GM12878 (cell line): Measurements from ENCODE around the gene STK11. TPM values are rescaled to one million over a fixed set of nuclear protein-coding genes. Genes with fewer than 3 reads are reported as not detected.

Experiments used
- ATAC-seq: fragments of 200-7000 bp; cut with Tn5 transposase; 3 replicates; pipeline ENCODE4 v1.9.1; 2020; ENCODE audit warnings: mild to moderate bottlenecking, moderate library complexity
- BruUV-seq: library from RNA; stranded (reverse); fragments of 400-500 nt; replicated peaks from 2 replicates; lab custom pipeline; 2021; lab: Mats Ljungman, UMichigan
- CTCF ChIA-PET: fragments of 300-600 bp; sonication (Branson Sonifier 250); formaldehyde crosslinking; extraction: SDS; loops from one replicate; lab custom pipeline; 2021; ENCODE audit warnings: inconsistent platforms; lab: Yijun Ruan, JAX
- POLR2A ChIA-PET: fragments of 350-600 bp; formaldehyde crosslinking; extraction: SDS; loops from one replicate; lab custom pipeline; 2021; ENCODE audit warnings: inconsistent platforms; lab: Charles Lee
- RAD21 ChIA-PET: fragments of 300-600 bp; sonication (Branson Sonifier 250); formaldehyde crosslinking; loops from one replicate; lab custom pipeline; 2023; ENCODE audit warnings: antibody characterized with exemption; ENCODE audit not compliant: unreplicated experiment; lab: Charles Lee
- SMC1A ChIA-PET: fragments of 300-600 bp; sonication (Branson Sonifier 250); formaldehyde crosslinking; loops from one replicate; lab custom pipeline; 2023; ENCODE audit not compliant: unreplicated experiment, uncharacterized antibody; lab: Charles Lee
- DNase-seq: peaks from one replicate; pipeline ENCODE4 v3.0.0-alpha.2; 2011; ENCODE audit warnings: low read depth, low spot score
- FAIRE-seq: peaks from 3 replicates; lab custom pipeline; 2011; peaks lifted over from hg19 to GRCh38; lab: Jason Lieb, UNC
- H2AFZ ChIP-seq: 2 replicates; pipeline ENCODE4 v1.6.0; 2011; ENCODE audit warnings: low read depth, low read length, control low read depth; ENCODE audit not compliant: control insufficient read depth
- H3K27ac ChIP-seq: 2 replicates; pipeline ENCODE4 v1.5.1; 2011; ENCODE audit warnings: control low read depth; ENCODE audit not compliant: control insufficient read depth, insufficient read depth
- H3K27me3 ChIP-seq, 2 experiments: replicated peaks in 1 of 2; 2 replicates each; pipeline versions ENCODE4 v1.6.0 to v1.6.1; 2011; ENCODE audit warnings: low read length in 1 of 2; ENCODE audit not compliant: control insufficient read depth in 2 of 2, insufficient read depth in 2 of 2
- H3K36me3 ChIP-seq, 2 experiments: 2 replicates each; pipeline ENCODE4 v1.5.1; 2011; ENCODE audit warnings: low read length in 1 of 2; ENCODE audit not compliant: control insufficient read depth in 2 of 2, insufficient read depth in 2 of 2
- H3K4me1 ChIP-seq: 2 replicates; pipeline ENCODE4 v1.6.1; 2011; ENCODE audit warnings: mild to moderate bottlenecking, low read length, moderate library complexity, mixed read lengths; ENCODE audit not compliant: control insufficient read depth, insufficient read depth
- H3K4me2 ChIP-seq: 2 replicates; pipeline ENCODE4 v1.6.0; 2011; ENCODE audit warnings: control low read depth; ENCODE audit not compliant: control insufficient read depth, insufficient read depth
- H3K4me3 ChIP-seq: fragments of 200-600 bp; sonication (generic); 2 replicates; pipeline ENCODE4 v1.5.1; 2016
- H3K79me2 ChIP-seq: 2 replicates; pipeline ENCODE4 v1.6.0; 2011; ENCODE audit warnings: low read length; ENCODE audit not compliant: control insufficient read depth, insufficient read depth
- H3K9ac ChIP-seq: 2 replicates; pipeline ENCODE4 v1.8.0; 2011; ENCODE audit warnings: low read length, control low read depth, mixed read lengths; ENCODE audit not compliant: control insufficient read depth, insufficient read depth
- H3K9me3 ChIP-seq: replicated peaks from 3 replicates; pipeline ENCODE4 v1.5.1; 2011; ENCODE audit warnings: mild to moderate bottlenecking, low read length; ENCODE audit not compliant: control insufficient read depth, insufficient read depth
- H4K20me1 ChIP-seq: 2 replicates; pipeline ENCODE4 v1.6.0; 2011; ENCODE audit not compliant: control insufficient read depth, insufficient read depth
- JUNB ChIP-seq: IDR thresholded peaks from 2 replicates; pipeline ENCODE4 v1.6.1; 2016; ENCODE audit warnings: antibody characterized with exemption, mild to moderate bottlenecking
- POLR2A ChIP-seq: IDR thresholded peaks from 2 replicates; pipeline ENCODE4 v1.6.1; 2011; ENCODE audit warnings: low read depth, mild to moderate bottlenecking, low read length
- POLR2AphosphoS5 ChIP-seq: IDR thresholded peaks from 2 replicates; pipeline ENCODE4 v1.6.1; 2011; ENCODE audit warnings: mild to moderate bottlenecking, low read length, inconsistent platforms
- RCOR1 ChIP-seq: conservative IDR thresholded peaks from 2 replicates; pipeline ENCODE4 v1.6.1; 2012; ENCODE audit warnings: low read depth, low read length, improper control_type of control experiment
- WGBS: methylation state at CpG from one replicate; pipeline ENCODE4 v1.1.6; 2016; ENCODE audit warnings: low lambda C conversion rate; ENCODE audit not compliant: insufficient replicate concordance, insufficient coverage; ENCODE audit errors: missing lambda C conversion rate; 5-methylcytosine and 5-hydroxymethylcytosine counted together
- in situ Hi-C: fragments of 300-500 bp; cut with MboI; formaldehyde crosslinking; loops from 9 replicates; pipeline ENCODE4 v1.14.3; 2018; ENCODE audit warnings: mixed read lengths
- intact Hi-C: fragments of 100-400 bp; cut with micrococcal nuclease; formaldehyde crosslinking; loops from one replicate; pipeline ENCODE4 v1.14.2; 2022; ENCODE audit not compliant: unreplicated experiment
- polyA plus RNA-seq, 11 experiments: library from polyadenylated mRNA; depleted of rRNA in 4 of 11; unstranded in 6 of 11; stranded (reverse) in 5 of 11; fragments of >200 nt; fragmentation: Nextera tagmentation in 4 of 11; fragmentation: Illumina TruSeq in 1 of 11; extraction: Ambion mirVana in 4 of 11; extraction: Trizol in 1 of 11; gene quantifications; 1 replicate in 1 of 11; 2 replicates in 10 of 11; pipeline versions ENCODE4 v1.2.1 to v1.2.3, GENCODE V29; 2011 to 2016; ENCODE audit warnings: inconsistent platforms in 2 of 11, missing spikeins in 2 of 11, low read depth in 1 of 11
- total RNA-seq, 4 experiments: library from RNA; depleted of rRNA in 3 of 4; stranded (reverse); fragments of >200 nt in 3 of 4; fragmentation: Illumina TruSeq in 1 of 4; extraction: Trizol in 1 of 4; gene quantifications; 2 replicates each; pipeline versions ENCODE4 v1.2.1 to v1.2.3, GENCODE V29; 2013 to 2021

STK11 gene
- total and polyA plus RNA-seq, 10 of the 15 experiments (the other 5 are each of a cell fraction or from before 2014, with no cell fraction given), result 0.33 to 71.0 (median 23.8) TPM

DNA sequence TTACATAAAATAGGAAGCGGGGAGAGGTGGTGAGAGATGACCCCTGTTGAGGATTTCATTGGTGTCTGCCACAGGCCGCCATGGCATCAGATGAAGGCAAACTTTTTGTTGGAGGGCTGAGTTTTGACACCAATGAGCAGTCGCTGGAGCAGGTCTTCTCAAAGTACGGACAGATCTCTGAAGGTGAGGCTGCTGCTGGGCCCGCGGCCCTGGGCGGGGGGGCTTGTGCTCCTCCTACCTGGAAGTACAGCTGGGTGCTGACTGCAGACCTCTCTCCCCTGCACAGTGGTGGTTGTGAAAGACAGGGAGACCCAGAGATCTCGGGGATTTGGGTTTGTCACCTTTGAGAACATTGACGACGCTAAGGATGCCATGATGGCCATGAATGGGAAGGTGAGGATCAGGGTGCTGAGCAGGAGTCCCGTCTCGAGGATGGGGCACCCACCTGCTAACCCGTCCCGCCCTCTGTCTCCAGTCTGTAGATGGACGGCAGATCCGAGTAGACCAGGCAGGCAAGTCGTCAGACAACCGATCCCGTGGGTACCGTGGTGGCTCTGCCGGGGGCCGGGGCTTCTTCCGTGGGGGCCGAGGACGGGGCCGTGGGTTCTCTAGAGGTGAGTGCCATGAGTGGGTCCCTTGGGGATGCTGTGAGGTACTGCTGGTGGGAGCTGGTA, 65.4 kb downstream of the STK11 start:
- H4K20me1 ChIP-seq, result no peaks in the 10 kb centered on the region; the same call in 1 of the 2 replicates
- FAIRE-seq, result peak; percentile 41
- peak overlapping the region; percentile 98 for H3K4me3 ChIP-seq
- no peaks in the 10 kb centered on the region for H3K9me3 ChIP-seq
- ChIA-PET CTCF (interaction anchor here (4.0 kb wide), 1 partner anchor 27 kb away, joined by 32 read pairs; no protein-coding TSS in a partner anchor), SMC1A (no interaction called here), RAD21 (no interaction called here), POLR2A (interaction anchor here (0.5 to 1.0 kb wide), 3 partner anchors 18 to 174 kb away, joined by 3 to 6 read pairs (median 4); no protein-coding TSS in a partner anchor)
- H3K79me2 ChIP-seq, result peaks cover 58% of the 10 kb centered on the region
- peaks cover 35% of the 10 kb centered on the region for H3K4me1 ChIP-seq
- TF ChIP-seq POLR2A (peak; percentile 55), RCOR1 (no peak), POLR2AphosphoS5 (peak; percentile 35; the same call in 1 of the 2 replicates)
- no peaks in the 10 kb centered on the region for H3K27me3 ChIP-seq
- H3K36me3 ChIP-seq, result peaks cover 34 to 35% of the 10 kb centered on the region in 2 experiments
- peak overlapping the region; percentile 98; the same call in 1 of the 2 replicates for H3K27ac ChIP-seq
- H2AFZ ChIP-seq, result no peak overlapping the region
- no peak for ATAC-seq
- peak overlapping the region; percentile 99 for H3K4me2 ChIP-seq
- no TSS peak for BruUV-seq
- WGBS, result 32% methylated on average over 26 of the region's 26 CpGs
- no peak for DNase-seq
- in situ Hi-C loops, result no loop called here
- intact Hi-C loops, result no loop called here
- peak overlapping the region; percentile 98 for H3K9ac ChIP-seq

DNA sequence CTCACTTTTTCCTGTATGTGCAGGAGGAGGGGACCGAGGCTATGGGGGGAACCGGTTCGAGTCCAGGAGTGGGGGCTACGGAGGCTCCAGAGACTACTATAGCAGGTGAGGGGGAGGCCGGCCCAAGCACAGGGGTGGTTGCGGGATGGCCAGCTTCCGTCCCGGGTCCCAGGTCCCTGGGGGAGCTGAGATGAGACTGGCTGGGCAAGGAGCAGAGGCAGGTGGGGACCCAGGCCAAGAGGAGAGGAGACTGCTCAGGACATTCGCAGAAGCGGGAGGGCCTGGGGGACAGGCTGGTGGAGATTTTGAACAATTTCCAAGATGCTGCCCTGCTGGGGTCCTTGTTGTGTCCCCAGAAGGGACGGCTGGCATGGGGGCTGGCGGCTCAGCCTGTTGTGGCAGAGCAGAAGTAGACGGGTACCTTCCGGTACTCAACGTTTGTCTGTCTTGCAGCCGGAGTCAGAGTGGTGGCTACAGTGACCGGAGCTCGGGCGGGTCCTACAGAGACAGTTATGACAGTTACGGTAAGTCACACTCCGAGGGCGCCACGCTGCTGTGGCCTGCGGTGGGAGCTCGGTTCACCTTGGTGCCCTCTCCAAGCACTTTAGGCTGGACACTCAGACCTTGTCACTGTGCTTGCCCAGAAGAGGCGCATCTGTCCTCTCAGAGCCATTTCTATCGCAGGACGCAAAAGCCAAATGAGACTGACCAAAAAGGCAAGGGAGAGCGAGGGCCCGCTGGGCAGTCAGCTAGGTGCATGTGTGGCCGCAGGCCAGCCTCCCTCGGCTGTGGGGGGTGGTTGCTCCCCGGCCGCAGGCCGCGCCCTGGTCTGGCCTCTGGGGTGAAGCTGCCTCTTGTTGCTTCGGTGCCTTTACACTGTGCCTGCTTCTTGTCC, 66.2 kb downstream of the STK11 start:
- intact Hi-C loops (no loop called here), in situ Hi-C loops (no loop called here)
- Histone ChIP-seq H3K27ac (no peak overlapping the region), H3K4me2 (peak overlapping the region; percentile 99), H3K4me3 (peak overlapping the region; percentile 98), H3K4me1 (peaks cover 36% of the 10 kb centered on the region), H4K20me1 (no peaks in the 10 kb centered on the region; the same call in 1 of the 2 replicates), H3K79me2 (peaks cover 66% of the 10 kb centered on the region), H3K27me3 (no peaks in the 10 kb centered on the region), H3K9ac (no peak overlapping the region), H3K9me3 (no peaks in the 10 kb centered on the region), H3K36me3 (peaks cover 34 to 35% of the 10 kb centered on the region in 2 experiments), H2AFZ (no peak overlapping the region)
- ChIA-PET POLR2A (interaction anchor here (0.5 to 1.0 kb wide), 4 partner anchors 19 to 175 kb away, joined by 3 to 6 read pairs (median 4); no protein-coding TSS in a partner anchor), CTCF (interaction anchor here (4.0 kb wide), 1 partner anchor 28 kb away, joined by 32 read pairs; no protein-coding TSS in a partner anchor), SMC1A (interaction anchor here (0.7 kb wide), 1 partner anchor 28 kb away, joined by 3 read pairs; no protein-coding TSS in a partner anchor), RAD21 (interaction anchor here (1.2 kb wide), 1 partner anchor 27 kb away, joined by 3 read pairs; no protein-coding TSS in a partner anchor)
- 93% methylated on average over 37 of the region's 37 CpGs for WGBS
- ATAC-seq (no peak), FAIRE-seq (no peak), DNase-seq (no peak)
- peak; percentile 51; the same call in 1 of the 2 replicates for TF ChIP-seq POLR2A
- TF ChIP-seq JUNB, result no peak
- peak; percentile 23; the same call in 1 of the 2 replicates for TF ChIP-seq POLR2AphosphoS5
- BruUV-seq, result no TSS peak
